Retinal pigment epithelial cell (primary cell): ENCODE data around the gene RAB3D.
A peak's percentile ranks its signal among the peaks of the same experiment; 100 is the strongest.

ENCODE experiments used
- DNase-seq: peaks from one replicate; pipeline ENCODE4 v3.0.0-alpha.2; 2010; ENCODE audit warnings: low read depth
- H3K4me3 ChIP-seq: 2 replicates; pipeline ENCODE4 v1.5.1; 2011; ENCODE audit warnings: mild to moderate bottlenecking, low read length, control low read depth, moderate library complexity
- CTCF ChIP-seq: conservative IDR thresholded peaks from 2 replicates; pipeline ENCODE4 v1.5.1; 2011; ENCODE audit warnings: low read depth, low read length, control low read depth, inconsistent platforms

Gene RAB3D

GRCh38 chr19:11363881-11364280 is 24.4 kb upstream of the RAB3D start:
- TF ChIP-seq CTCF, result no peak
- DNase-seq, result no peak

GRCh38 chr19:11361771-11362731 is 22.6 kb upstream of the RAB3D start:
- DNase-seq, result no peak
- no peak overlapping the region for H3K4me3 ChIP-seq
- TF ChIP-seq CTCF, result no peak

More at GRCh38 chr19:11363881-11364280, 24.4 kb upstream of the RAB3D start:
- no peak overlapping the region for H3K4me3 ChIP-seq

GRCh38 chr19:11361037-11361770 is 21.7 kb upstream of the RAB3D start:
- no peak for DNase-seq

GRCh38 chr19:11359421-11359820 is 20.0 kb upstream of the RAB3D start:
- no peak for TF ChIP-seq CTCF
- DNase-seq, result no peak
- no peak overlapping the region for H3K4me3 ChIP-seq

More at GRCh38 chr19:11361037-11361770, 21.7 kb upstream of the RAB3D start:
- H3K4me3 ChIP-seq, result no peak overlapping the region
- TF ChIP-seq CTCF, result no peak

GRCh38 chr19:11356676-11357550 is 17.5 kb upstream of the RAB3D start:
- DNase-seq, result no peak
- TF ChIP-seq CTCF, result no peak
- no peak overlapping the region for H3K4me3 ChIP-seq

- TF ChIP-seq CTCF, result no peak
- no peak for DNase-seq
- H3K4me3 ChIP-seq, result peak overlapping the region; percentile 56
Observed at GRCh38 chr19:11356074-11356397, 16.6 kb upstream of the RAB3D start.
